Lung (tissue), 12 donors: ENCODE results near the gene ADPRS. TPM values are rescaled to one million over a fixed set of nuclear protein-coding genes. Genes with fewer than 3 reads are reported as not detected.

Source experiments
- ATAC-seq: fragments of 200-7000 bp; cut with Tn5 transposase; one replicate; pipeline ENCODE4 v1.9.1; 2020; ENCODE audit warnings: moderate number of reproducible peaks; ENCODE audit not compliant: insufficient read depth, low FRiP score
- DNase-seq, 3 donors: peaks; one replicate each; pipeline ENCODE4 v3.0.0-alpha.2; 2013 to 2017
- H3K27ac ChIP-seq, 2 donors: one replicate each; pipeline ENCODE4 v1.5.1; 2013; ENCODE audit warnings: mild to moderate bottlenecking in 2 of 2, moderate library complexity in 2 of 2, control low read depth in 1 of 2, inconsistent platforms in 1 of 2, low read depth in 1 of 2, low read length in 1 of 2
- H3K27me3 ChIP-seq, 3 donors: one replicate each; pipeline ENCODE4 v1.5.1; 2013; ENCODE audit warnings: low read length in 2 of 3; ENCODE audit not compliant: control insufficient read depth in 3 of 3, insufficient read depth in 3 of 3
- H3K36me3 ChIP-seq, 4 donors: one replicate each; pipeline ENCODE4 v1.5.1; 2013; ENCODE audit warnings: low read length in 4 of 4, mild to moderate bottlenecking in 1 of 4, moderate library complexity in 1 of 4; ENCODE audit not compliant: control insufficient read depth in 4 of 4, insufficient read depth in 4 of 4
- H3K4me1 ChIP-seq, 5 donors: one replicate each; pipeline ENCODE4 v1.5.1; 2013; ENCODE audit warnings: low read length in 5 of 5, mild to moderate bottlenecking in 2 of 5, moderate library complexity in 1 of 5; ENCODE audit not compliant: control insufficient read depth in 5 of 5, insufficient read depth in 5 of 5
- H3K4me3 ChIP-seq: one replicate; pipeline ENCODE4 v1.5.1; 2013; ENCODE audit warnings: mild to moderate bottlenecking, control low read depth, moderate library complexity
- H3K9ac ChIP-seq, 2 donors: one replicate each; pipeline ENCODE4 v1.5.1; 2013; ENCODE audit warnings: low read length in 2 of 2, control low read depth in 1 of 2; ENCODE audit not compliant: insufficient read depth in 1 of 2
- H3K9me3 ChIP-seq, 4 donors: one replicate each; pipeline ENCODE4 v1.5.1; 2013; ENCODE audit warnings: low read length in 3 of 4, mild to moderate bottlenecking in 1 of 4, moderate library complexity in 1 of 4; ENCODE audit not compliant: control insufficient read depth in 4 of 4, insufficient read depth in 3 of 4
- WGBS, 2 donors: extraction: QIAGEN DNeasy Blood & Tissue Kit; methylation state at CpG; one replicate each; pipeline ENCODE4 v1.1.7; 2013; 5-methylcytosine and 5-hydroxymethylcytosine counted together
- polyA plus RNA-seq, 2 donors: library from polyadenylated mRNA; stranded (reverse); fragments of 200-250 nt; gene quantifications; one replicate each; pipeline ENCODE4 v1.2.1, GENCODE V29; 2013
- total RNA-seq, 2 donors: library from RNA; depleted of rRNA in 1 of 2; stranded (reverse); fragments of >200 nt in 1 of 2; gene quantifications; one replicate each; pipeline ENCODE4 v1.2.1, GENCODE V29; 2014 to 2021
- TF ChIP-seq, protein P1 (sequence below): IDR thresholded peaks from 2 replicates; pipeline ENCODE4 v1.5.1; 2012; ENCODE audit warnings: mild to moderate bottlenecking; ENCODE audit errors: control extremely low read depth, extremely low read depth
- donor health status: control.
- donor health status: control.
- donor health status: Bipolar disorder and iron deficiency.
- donor health status: healthy.
- donor health status: DM: yes; HTN: yes; CAD: no.

Gene ADPRS
- total and polyA plus RNA-seq, 4 donors, result 22.0 to 44.3 (median 32.5) TPM

DNA sequence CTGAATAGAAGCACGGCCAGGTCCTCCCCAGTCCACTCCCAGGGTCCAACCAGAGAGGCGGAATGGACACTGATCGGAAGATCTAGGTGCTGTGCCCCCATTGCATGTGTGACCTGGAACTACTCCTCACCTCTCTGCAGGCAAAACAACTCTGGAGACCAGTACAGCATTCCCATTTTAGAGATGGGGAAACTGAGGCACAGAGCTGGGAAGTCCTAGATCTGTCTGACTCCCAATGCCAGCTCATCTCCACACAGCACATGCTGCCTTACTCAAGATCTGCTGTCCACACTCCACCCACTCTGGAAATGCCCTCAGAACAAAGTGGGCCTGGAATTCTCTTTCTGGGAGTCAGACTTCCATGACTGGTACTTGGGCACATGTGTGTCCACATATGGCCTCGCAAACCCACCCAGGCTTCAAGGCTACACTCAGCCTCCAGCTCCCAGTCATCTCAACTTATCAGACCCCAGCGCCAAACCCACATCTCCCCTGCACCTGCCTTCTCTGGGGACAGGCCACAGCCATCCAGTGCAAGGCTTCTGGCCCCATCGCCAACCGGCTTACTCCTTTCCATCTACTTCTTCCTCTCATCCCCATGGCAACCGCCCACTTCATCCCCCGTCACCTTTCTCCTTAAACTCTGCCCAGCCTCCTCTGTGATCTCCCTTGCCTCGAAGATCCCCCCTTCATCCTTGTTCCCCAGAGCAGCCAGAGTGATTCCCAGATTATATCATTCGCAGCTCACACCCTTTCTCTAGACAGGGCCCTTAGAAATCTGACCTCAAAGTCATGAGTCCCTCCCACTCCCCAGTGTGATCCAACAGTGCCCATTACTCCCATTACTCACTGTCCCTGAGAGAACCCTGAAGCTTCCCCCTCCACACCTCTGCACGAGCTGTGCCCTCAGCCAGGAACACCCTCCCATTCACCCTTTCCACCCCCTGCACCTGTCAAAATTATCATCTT lies 33.7 kb downstream of the ADPRS start:
- no peaks in the 10 kb centered on the region for H3K36me3 ChIP-seq
- no peak overlapping the region for H3K4me3 ChIP-seq
- peaks cover 0 to 34% (median 8%) of the 10 kb centered on the region in 3 donors for H3K27me3 ChIP-seq
- no peaks in the 10 kb centered on the region for H3K9me3 ChIP-seq
- no peak overlapping the region for H3K9ac ChIP-seq
- 83 to 87% methylated on average over 12 of the region's 12 CpGs for WGBS, 2 donors
- ATAC-seq (no peak), DNase-seq (no peak)
- no peak overlapping the region for H3K27ac ChIP-seq
- peaks cover 0 to 15% (median 0%) of the 10 kb centered on the region in 5 donors for H3K4me1 ChIP-seq
- TF ChIP-seq, protein P1, sequence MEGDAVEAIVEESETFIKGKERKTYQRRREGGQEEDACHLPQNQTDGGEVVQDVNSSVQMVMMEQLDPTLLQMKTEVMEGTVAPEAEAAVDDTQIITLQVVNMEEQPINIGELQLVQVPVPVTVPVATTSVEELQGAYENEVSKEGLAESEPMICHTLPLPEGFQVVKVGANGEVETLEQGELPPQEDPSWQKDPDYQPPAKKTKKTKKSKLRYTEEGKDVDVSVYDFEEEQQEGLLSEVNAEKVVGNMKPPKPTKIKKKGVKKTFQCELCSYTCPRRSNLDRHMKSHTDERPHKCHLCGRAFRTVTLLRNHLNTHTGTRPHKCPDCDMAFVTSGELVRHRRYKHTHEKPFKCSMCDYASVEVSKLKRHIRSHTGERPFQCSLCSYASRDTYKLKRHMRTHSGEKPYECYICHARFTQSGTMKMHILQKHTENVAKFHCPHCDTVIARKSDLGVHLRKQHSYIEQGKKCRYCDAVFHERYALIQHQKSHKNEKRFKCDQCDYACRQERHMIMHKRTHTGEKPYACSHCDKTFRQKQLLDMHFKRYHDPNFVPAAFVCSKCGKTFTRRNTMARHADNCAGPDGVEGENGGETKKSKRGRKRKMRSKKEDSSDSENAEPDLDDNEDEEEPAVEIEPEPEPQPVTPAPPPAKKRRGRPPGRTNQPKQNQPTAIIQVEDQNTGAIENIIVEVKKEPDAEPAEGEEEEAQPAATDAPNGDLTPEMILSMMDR, result no peak

DNA sequence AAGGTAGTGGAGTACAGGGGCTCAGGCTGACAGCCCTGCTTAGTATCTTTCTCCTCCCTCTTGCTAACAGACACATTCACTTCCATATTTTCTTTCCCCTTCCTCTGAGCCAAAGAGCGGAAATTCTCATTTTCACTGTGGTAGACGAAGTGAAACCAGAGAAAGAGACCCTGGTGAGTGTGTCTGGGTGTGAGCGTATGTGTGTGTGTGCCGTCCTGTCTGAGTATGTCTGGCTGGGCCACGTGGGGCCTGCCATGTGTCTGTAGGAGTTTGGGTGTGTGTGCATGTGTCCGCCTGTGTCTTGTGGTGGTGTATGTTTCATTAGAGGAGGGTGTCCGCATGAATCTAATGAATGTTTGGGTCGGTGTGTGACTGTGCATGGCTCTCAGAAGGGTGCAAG lies 34.7 kb downstream of the ADPRS start:
- ATAC-seq, result no peak
- H3K27me3 ChIP-seq, result peaks cover 0 to 34% (median 8%) of the 10 kb centered on the region in 3 donors
- DNase-seq, result peak in 1 of 3 donors; percentile 25
- no peak overlapping the region for H3K4me3 ChIP-seq
- no peaks in the 10 kb centered on the region for H3K36me3 ChIP-seq
- 40 to 54% methylated on average over 8 of the region's 8 CpGs for WGBS, 2 donors
- H3K9me3 ChIP-seq, result no peaks in the 10 kb centered on the region
- peaks cover 0 to 15% (median 0%) of the 10 kb centered on the region in 5 donors for H3K4me1 ChIP-seq
- no peak overlapping the region for H3K9ac ChIP-seq
- peak overlapping the region in 1 of 2 donors; percentile 48 for H3K27ac ChIP-seq
- TF ChIP-seq, protein P1, result no peak

DNA sequence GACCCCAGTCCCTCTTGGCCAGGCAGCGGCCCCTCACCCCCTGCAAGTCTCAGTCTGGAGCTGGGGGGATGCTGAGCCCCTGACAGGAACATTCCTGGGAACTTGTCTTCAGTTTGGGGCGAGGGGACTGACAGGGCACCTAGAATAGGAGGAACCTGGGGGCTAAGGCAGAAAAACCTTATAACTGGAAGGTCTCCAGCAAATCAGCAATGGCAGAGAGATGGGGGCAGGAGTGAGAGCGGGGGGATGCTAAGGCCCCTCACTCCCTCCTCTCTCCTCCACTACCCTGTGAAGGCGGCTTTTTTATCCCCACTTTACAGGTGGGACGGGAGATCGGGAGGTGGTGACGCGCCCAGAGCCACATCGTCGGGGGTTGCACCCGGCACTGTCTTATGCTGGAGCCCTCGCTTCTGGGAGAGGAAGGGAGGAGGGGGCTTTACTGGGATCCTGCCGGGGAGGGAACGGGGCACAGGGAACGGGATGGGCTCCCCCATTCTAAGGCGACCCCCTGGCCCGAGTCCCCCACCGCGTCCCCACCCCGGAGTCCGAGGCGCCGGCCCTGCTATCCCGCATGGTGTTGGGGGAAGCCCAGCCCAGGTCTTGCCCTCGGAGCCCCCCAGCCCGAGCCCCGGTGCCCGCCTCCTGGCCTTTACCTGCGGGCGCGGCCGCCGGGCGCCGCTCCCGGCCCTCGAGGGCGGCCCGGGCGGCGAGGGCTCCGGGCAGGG lies 35.9 kb downstream of the ADPRS start:
- no peak for ATAC-seq
- Histone ChIP-seq H3K27me3 (peaks cover 0 to 34% (median 8%) of the 10 kb centered on the region in 3 donors), H3K4me1 (peaks cover 0 to 15% (median 0%) of the 10 kb centered on the region in 5 donors), H3K9ac (no peak overlapping the region), H3K36me3 (no peaks in the 10 kb centered on the region), H3K4me3 (no peak overlapping the region), H3K27ac (no peak overlapping the region), H3K9me3 (no peaks in the 10 kb centered on the region)
- TF ChIP-seq, protein P1, result no peak
- 26 to 42% methylated on average over 22 to 42 of the region's 42 CpGs for WGBS, 2 donors
- DNase-seq, result no peak
